ENCODE measurements around the gene ZNF281. TPM values are rescaled to one million over a fixed set of nuclear protein-coding genes. Genes with fewer than 3 reads are reported as not detected.

The ZNF281 gene
- total and polyA plus RNA-seq, 4 donors, result 4.9 to 18.4 (median 13.1) TPM

GRCh38 chr1:200391747-200392146 lies 18.1 kb downstream of the ZNF281 start:
- H3K27me3 ChIP-seq (ENCODE audit: control insufficient read depth in 4 of 4, insufficient read depth in 4 of 4, low read length in 3 of 4), result no peaks in the 10 kb centered on the region
- 92% methylated on average over 1 of the region's 1 CpG for WGBS
- H3K36me3 ChIP-seq (ENCODE audit: control insufficient read depth in 4 of 4, insufficient read depth in 3 of 4, low read depth in 1 of 4, low read length in 3 of 4), result no peaks in the 10 kb centered on the region
- no peak overlapping the region for H3K9ac ChIP-seq (ENCODE audit: low read depth in 1 of 2, low read length in 2 of 2)
- no peak for DNase-seq (ENCODE audit: low spot score)
- H3K27ac ChIP-seq (ENCODE audit: low read depth in 1 of 2, low read length in 2 of 2), result no peak overlapping the region
- TF ChIP-seq EGR1 (IDR thresholded peaks at IDR 0.05; ENCODE audit: low read depth in 2 of 2) (no peak), CTCF (IDR thresholded peaks at IDR 0.05; ENCODE audit: low read depth, low read length, missing input control) (no peak), JUND (IDR thresholded peaks at IDR 0.05) (no peak), FOXA2 (IDR thresholded peaks at IDR 0.05) (no peak), TAF1 (conservative IDR thresholded peaks at IDR 0.05) (no peak), FOXA1 (IDR thresholded peaks at IDR 0.05) (no peak), ATF3 (IDR thresholded peaks at IDR 0.05) (no peak), GABPA (IDR thresholded peaks at IDR 0.05 in 1 of 2, conservative IDR thresholded peaks at IDR 0.05 in 1 of 2) (no peak), NR2F2 (IDR thresholded peaks at IDR 0.05) (no peak)
- TF ChIP-seq, protein P1, sequence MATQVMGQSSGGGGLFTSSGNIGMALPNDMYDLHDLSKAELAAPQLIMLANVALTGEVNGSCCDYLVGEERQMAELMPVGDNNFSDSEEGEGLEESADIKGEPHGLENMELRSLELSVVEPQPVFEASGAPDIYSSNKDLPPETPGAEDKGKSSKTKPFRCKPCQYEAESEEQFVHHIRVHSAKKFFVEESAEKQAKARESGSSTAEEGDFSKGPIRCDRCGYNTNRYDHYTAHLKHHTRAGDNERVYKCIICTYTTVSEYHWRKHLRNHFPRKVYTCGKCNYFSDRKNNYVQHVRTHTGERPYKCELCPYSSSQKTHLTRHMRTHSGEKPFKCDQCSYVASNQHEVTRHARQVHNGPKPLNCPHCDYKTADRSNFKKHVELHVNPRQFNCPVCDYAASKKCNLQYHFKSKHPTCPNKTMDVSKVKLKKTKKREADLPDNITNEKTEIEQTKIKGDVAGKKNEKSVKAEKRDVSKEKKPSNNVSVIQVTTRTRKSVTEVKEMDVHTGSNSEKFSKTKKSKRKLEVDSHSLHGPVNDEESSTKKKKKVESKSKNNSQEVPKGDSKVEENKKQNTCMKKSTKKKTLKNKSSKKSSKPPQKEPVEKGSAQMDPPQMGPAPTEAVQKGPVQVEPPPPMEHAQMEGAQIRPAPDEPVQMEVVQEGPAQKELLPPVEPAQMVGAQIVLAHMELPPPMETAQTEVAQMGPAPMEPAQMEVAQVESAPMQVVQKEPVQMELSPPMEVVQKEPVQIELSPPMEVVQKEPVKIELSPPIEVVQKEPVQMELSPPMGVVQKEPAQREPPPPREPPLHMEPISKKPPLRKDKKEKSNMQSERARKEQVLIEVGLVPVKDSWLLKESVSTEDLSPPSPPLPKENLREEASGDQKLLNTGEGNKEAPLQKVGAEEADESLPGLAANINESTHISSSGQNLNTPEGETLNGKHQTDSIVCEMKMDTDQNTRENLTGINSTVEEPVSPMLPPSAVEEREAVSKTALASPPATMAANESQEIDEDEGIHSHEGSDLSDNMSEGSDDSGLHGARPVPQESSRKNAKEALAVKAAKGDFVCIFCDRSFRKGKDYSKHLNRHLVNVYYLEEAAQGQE (IDR thresholded peaks at IDR 0.05), result no peak
- TF ChIP-seq, protein P2, sequence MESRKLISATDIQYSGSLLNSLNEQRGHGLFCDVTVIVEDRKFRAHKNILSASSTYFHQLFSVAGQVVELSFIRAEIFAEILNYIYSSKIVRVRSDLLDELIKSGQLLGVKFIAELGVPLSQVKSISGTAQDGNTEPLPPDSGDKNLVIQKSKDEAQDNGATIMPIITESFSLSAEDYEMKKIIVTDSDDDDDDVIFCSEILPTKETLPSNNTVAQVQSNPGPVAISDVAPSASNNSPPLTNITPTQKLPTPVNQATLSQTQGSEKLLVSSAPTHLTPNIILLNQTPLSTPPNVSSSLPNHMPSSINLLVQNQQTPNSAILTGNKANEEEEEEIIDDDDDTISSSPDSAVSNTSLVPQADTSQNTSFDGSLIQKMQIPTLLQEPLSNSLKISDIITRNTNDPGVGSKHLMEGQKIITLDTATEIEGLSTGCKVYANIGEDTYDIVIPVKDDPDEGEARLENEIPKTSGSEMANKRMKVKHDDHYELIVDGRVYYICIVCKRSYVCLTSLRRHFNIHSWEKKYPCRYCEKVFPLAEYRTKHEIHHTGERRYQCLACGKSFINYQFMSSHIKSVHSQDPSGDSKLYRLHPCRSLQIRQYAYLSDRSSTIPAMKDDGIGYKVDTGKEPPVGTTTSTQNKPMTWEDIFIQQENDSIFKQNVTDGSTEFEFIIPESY (IDR thresholded peaks at IDR 0.05), result no peak
- no peaks in the 10 kb centered on the region for H3K4me1 ChIP-seq (ENCODE audit: control insufficient read depth in 4 of 4, insufficient read depth in 4 of 4, low read length in 3 of 4)
- H3K9me3 ChIP-seq (ENCODE audit: control insufficient read depth in 4 of 4, low read length in 3 of 4), result no peaks in the 10 kb centered on the region
- no peak overlapping the region for H3K4me3 ChIP-seq (ENCODE audit: low read depth in 1 of 3, low read length in 3 of 3)

- Histone ChIP-seq H3K27me3 (ENCODE audit: control insufficient read depth in 4 of 4, insufficient read depth in 4 of 4, low read length in 3 of 4) (no peaks in the 10 kb centered on the region), H3K4me1 (ENCODE audit: control insufficient read depth in 4 of 4, insufficient read depth in 4 of 4, low read length in 3 of 4) (no peaks in the 10 kb centered on the region), H3K36me3 (ENCODE audit: control insufficient read depth in 4 of 4, insufficient read depth in 3 of 4, low read depth in 1 of 4, low read length in 3 of 4) (no peaks in the 10 kb centered on the region), H3K4me3 (ENCODE audit: low read depth in 1 of 3, low read length in 3 of 3) (no peak overlapping the region), H3K27ac (ENCODE audit: low read depth in 1 of 2, low read length in 2 of 2) (no peak overlapping the region), H3K9ac (ENCODE audit: low read depth in 1 of 2, low read length in 2 of 2) (no peak overlapping the region), H3K9me3 (ENCODE audit: control insufficient read depth in 4 of 4, low read length in 3 of 4) (no peaks in the 10 kb centered on the region)
- no peak for DNase-seq (ENCODE audit: low spot score)
- WGBS, result 93% methylated on average over 1 of the region's 1 CpG
- TF ChIP-seq FOXA1 (IDR thresholded peaks at IDR 0.05), result no peak
- TF ChIP-seq RXRA (IDR thresholded peaks at IDR 0.05), result no peak
- TF ChIP-seq RAD21 (IDR thresholded peaks at IDR 0.05), result no peak
- TF ChIP-seq YY1 (IDR thresholded peaks at IDR 0.05), result no peak
- no peak for TF ChIP-seq SP1 (IDR thresholded peaks at IDR 0.05)
- no peak for TF ChIP-seq ATF3 (IDR thresholded peaks at IDR 0.05)
- no peak for TF ChIP-seq MAX (IDR thresholded peaks at IDR 0.05)
- no peak for TF ChIP-seq HNF4A (conservative IDR thresholded peaks at IDR 0.05)
- no peak for TF ChIP-seq HNF4G (IDR thresholded peaks at IDR 0.05)
- TF ChIP-seq CTCF (IDR thresholded peaks at IDR 0.05; ENCODE audit: low read depth, low read length, missing input control), result no peak
- no peak for TF ChIP-seq TAF1 (conservative IDR thresholded peaks at IDR 0.05)
- TF ChIP-seq GABPA (IDR thresholded peaks at IDR 0.05 in 1 of 2, conservative IDR thresholded peaks at IDR 0.05 in 1 of 2), result no peak
- TF ChIP-seq JUND (IDR thresholded peaks at IDR 0.05), result no peak
- TF ChIP-seq EGR1 (IDR thresholded peaks at IDR 0.05; ENCODE audit: low read depth in 2 of 2), result no peak
- TF ChIP-seq, protein P2 (IDR thresholded peaks at IDR 0.05), result no peak
- no peak for TF ChIP-seq NR2F2 (IDR thresholded peaks at IDR 0.05)
- no peak for TF ChIP-seq FOXA2 (IDR thresholded peaks at IDR 0.05)
Measured at GRCh38 chr1:200388791-200389190, 21.0 kb downstream of the ZNF281 start.

Data from liver (tissue), 9 donors.